Measurements from ENCODE around the gene UBE2L3.
"Not testable (repeated sequence)": the region's sequence is repeated elsewhere in the genome, so short reads cannot be mapped to it uniquely, and the experiment has no call there.

DNA sequence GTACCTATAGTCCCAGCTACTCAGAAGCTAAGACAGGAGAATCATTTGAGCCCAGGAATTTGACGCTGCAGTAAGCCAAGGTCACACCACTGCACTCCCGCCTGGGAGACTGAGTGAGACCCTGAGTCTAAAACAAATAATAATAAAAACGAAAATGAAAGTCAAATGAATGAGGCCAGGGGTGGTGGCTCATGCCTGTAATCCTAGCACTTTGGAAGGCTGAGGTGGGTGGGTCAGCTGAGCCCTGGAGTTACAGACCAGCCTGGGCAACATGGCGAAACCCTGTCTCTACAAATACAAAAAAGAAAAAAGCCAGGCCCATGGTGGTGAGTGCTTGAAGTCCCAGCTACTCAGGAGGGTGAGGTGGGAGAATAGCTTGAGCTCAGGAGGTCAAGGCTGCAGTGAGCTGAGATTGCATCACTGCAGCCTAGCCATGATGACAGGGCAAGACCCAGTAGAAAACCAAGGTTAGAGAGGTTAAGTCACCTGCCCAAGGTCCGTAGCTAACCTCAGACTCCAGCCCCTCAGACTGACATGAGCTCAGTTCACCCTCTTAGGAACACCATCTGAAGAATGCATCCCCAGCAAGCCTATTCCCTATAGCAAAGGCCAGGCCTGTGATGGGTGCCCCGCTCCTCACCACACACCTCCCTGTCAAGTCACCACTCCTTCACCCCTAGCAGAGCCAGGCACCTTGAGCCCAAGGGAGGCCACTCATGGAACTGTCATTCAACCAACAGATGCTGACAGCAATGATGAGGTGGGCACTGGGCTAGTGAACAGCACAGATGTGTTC, 40.6 kb upstream of the UBE2L3 start:
- not testable (repeated sequence) for TF ChIP-seq POLR2A, POLR2AphosphoS5, EP300 (IDR thresholded peaks at IDR 0.05)
- TF ChIP-seq, protein P1, sequence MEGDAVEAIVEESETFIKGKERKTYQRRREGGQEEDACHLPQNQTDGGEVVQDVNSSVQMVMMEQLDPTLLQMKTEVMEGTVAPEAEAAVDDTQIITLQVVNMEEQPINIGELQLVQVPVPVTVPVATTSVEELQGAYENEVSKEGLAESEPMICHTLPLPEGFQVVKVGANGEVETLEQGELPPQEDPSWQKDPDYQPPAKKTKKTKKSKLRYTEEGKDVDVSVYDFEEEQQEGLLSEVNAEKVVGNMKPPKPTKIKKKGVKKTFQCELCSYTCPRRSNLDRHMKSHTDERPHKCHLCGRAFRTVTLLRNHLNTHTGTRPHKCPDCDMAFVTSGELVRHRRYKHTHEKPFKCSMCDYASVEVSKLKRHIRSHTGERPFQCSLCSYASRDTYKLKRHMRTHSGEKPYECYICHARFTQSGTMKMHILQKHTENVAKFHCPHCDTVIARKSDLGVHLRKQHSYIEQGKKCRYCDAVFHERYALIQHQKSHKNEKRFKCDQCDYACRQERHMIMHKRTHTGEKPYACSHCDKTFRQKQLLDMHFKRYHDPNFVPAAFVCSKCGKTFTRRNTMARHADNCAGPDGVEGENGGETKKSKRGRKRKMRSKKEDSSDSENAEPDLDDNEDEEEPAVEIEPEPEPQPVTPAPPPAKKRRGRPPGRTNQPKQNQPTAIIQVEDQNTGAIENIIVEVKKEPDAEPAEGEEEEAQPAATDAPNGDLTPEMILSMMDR (IDR thresholded peaks at IDR 0.05) = not testable (repeated sequence)

Data from gastroesophageal sphincter (tissue), 3 donors.